Medulla oblongata (tissue), 1 donor: ENCODE results near the gene MYD88.
A peak's percentile ranks its signal among the peaks of the same experiment; 100 is the strongest.

Experiments used
- DNase-seq: peaks from one replicate; pipeline ENCODE4 v3.0.0-alpha.2; 2015; ENCODE audit errors: extremely low spot score

Gene MYD88

GRCh38 chr3:38112378-38112761 is 26.1 kb upstream of the MYD88 start:
- DNase-seq: no peak

GRCh38 chr3:38114052-38114874 is 24.2 kb upstream of the MYD88 start:
- DNase-seq: no peak

GRCh38 chr3:38114875-38115644 is 23.4 kb upstream of the MYD88 start:
- DNase-seq: no peak

GRCh38 chr3:38115645-38116427 is 22.6 kb upstream of the MYD88 start:
- DNase-seq: no peak

GRCh38 chr3:38116471-38117162 is 21.8 kb upstream of the MYD88 start:
- DNase-seq: no peak

- peak; percentile 22 for DNase-seq
These were observed 21.2 kb upstream of the MYD88 start for GRCh38 chr3:38117163-38117716.

- peak; percentile 45 for DNase-seq
These were observed 20.6 kb upstream of the MYD88 start for GRCh38 chr3:38117748-38118420.

GRCh38 chr3:38118421-38119247 is 19.8 kb upstream of the MYD88 start:
- peak; percentile 46 for DNase-seq

- no peak for DNase-seq
These were observed 19.3 kb upstream of the MYD88 start for GRCh38 chr3:38119248-38119544.

- DNase-seq: no peak
These were observed 18.4 kb upstream of the MYD88 start for GRCh38 chr3:38119821-38120692.

- DNase-seq: no peak
These were observed 17.6 kb upstream of the MYD88 start for GRCh38 chr3:38120693-38121450.

GRCh38 chr3:38121451-38121831 is 17.0 kb upstream of the MYD88 start:
- no peak for DNase-seq

GRCh38 chr3:38121832-38122461 is 16.5 kb upstream of the MYD88 start:
- no peak for DNase-seq

- no peak for DNase-seq
These were observed 15.7 kb upstream of the MYD88 start for GRCh38 chr3:38122712-38123290.

GRCh38 chr3:38124324-38125122 is 13.9 kb upstream of the MYD88 start:
- no peak for DNase-seq

- DNase-seq: no peak
These were observed 12.9 kb upstream of the MYD88 start for GRCh38 chr3:38125305-38126120.
